Measurements from ENCODE around the gene SERAC1.
A peak's percentile ranks its signal among the peaks of the same experiment; 100 is the strongest.

Gene SERAC1

DNA sequence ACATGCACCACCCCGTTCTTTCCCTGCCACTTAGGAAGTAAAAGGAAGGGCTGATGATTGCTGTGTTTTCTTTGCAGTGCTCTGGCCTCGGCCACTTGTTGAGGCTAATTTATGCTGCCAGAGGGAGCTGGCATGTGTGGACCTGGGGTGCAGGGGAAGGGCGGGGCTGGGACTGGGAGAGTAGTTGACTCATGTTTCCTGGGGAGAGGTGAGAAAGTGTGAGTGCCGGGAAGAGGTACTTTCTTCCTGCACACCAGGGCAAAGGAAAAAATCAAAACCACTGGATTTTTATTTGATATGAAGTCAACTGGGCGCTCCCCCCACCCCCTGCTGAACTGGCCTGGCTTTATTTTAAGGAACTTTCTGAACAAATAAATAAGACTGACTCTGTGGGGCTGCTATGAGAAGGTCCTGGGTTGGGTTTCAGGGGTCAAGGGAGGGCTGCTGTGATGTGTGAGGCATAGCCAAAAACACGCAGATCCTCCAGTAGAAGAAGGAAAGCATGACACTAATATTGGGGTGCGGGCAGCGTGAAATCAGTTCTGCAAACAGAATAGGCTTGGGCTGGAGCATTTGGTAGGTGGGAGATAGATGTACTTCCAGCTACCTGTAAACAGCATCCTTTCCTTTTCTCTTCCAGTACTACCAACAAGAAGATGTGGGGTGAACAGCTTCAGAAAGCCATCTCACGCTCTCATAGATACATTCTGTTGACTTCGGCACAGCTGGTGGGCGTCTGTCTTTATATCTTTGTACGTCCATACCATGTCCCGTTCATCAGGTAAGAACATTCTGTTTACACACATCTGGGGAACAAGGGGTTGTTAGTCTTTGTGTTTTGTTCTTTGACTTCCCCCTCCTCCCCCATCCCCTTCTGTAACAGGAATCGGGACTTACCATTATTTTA lies 98.9 kb downstream of the SERAC1 start:
- H4K91ac ChIP-seq (ENCODE audit: low read depth, low read length, poor library complexity): no peak overlapping the region
- no peaks in the 10 kb centered on the region for H3K9me3 ChIP-seq (replicated peaks in 1 of 2; ENCODE audit: control insufficient read depth in 2 of 2, insufficient read depth in 1 of 2, low read depth in 1 of 2, low read length in 2 of 2)
- no peak overlapping the region for H4K8ac ChIP-seq (ENCODE audit: low read depth, low read length)
- no peak overlapping the region for H2BK5ac ChIP-seq (ENCODE audit: low read length)
- DNase-seq (ENCODE audit: low spot score): no peak
- H2BK12ac ChIP-seq (ENCODE audit: low read length): no peak overlapping the region
- H2AK5ac ChIP-seq (ENCODE audit: low read depth, low read length): peak overlapping the region; percentile 50
- H2AFZ ChIP-seq (ENCODE audit: low read length): no peak overlapping the region
- WGBS, 2 donors (ENCODE audit: extremely low coverage in 2 of 2, insufficient read length in 2 of 2, insufficient replicate concordance in 1 of 2): no CpG with 5 or more reads among the region's 14 CpGs
- no peak overlapping the region for H3K23ac ChIP-seq (ENCODE audit: low read depth, low read length, poor library complexity)
- H3K4me3 ChIP-seq (ENCODE audit: low read length in 2 of 2): no peak overlapping the region
- H2BK15ac ChIP-seq (ENCODE audit: low read length): no peak overlapping the region
- no peak overlapping the region for H3K18ac ChIP-seq (ENCODE audit: low read length)
- H3K27me3 ChIP-seq (ENCODE audit: control insufficient read depth in 3 of 3, insufficient read depth in 3 of 3, low read depth in 1 of 3, low read length in 3 of 3): no peaks in the 10 kb centered on the region
- no peak overlapping the region for H3K14ac ChIP-seq (ENCODE audit: low read length)
- no peaks in the 10 kb centered on the region for H3K79me1 ChIP-seq (ENCODE audit: low read depth, low read length)
- peaks cover 0 to 26% of the 10 kb centered on the region in 2 donors for H3K36me3 ChIP-seq (replicated peaks in 1 of 2; ENCODE audit: control insufficient read depth in 2 of 2, insufficient read depth in 2 of 2, low read length in 2 of 2)
- H3K27ac ChIP-seq (replicated peaks; ENCODE audit: low read length): no peak overlapping the region
- H3K4me2 ChIP-seq (ENCODE audit: insufficient read depth, low read length, poor library complexity, severe bottlenecking): no peak overlapping the region
- H3K4me1 ChIP-seq (ENCODE audit: control insufficient read depth in 2 of 2, insufficient read depth in 1 of 2, low read depth in 1 of 2, low read length in 2 of 2): peaks cover 1 to 2% of the 10 kb centered on the region in 2 donors
- H2BK120ac ChIP-seq (ENCODE audit: low read depth, low read length): no peak overlapping the region
- H3K9ac ChIP-seq (ENCODE audit: low read depth, low read length, poor library complexity): no peak overlapping the region
- H3K4ac ChIP-seq (ENCODE audit: low read length): no peak overlapping the region

- H3K4me2 ChIP-seq (ENCODE audit: insufficient read depth, low read length, poor library complexity, severe bottlenecking): no peak overlapping the region
- H3K4me3 ChIP-seq (ENCODE audit: low read length in 2 of 2): no peak overlapping the region
- no CpG with 5 or more reads among the region's 10 CpGs for WGBS, 2 donors (ENCODE audit: extremely low coverage in 2 of 2, insufficient read length in 2 of 2, insufficient replicate concordance in 1 of 2)
- no peak overlapping the region for H3K9ac ChIP-seq (ENCODE audit: low read depth, low read length, poor library complexity)
- no peak overlapping the region for H2BK12ac ChIP-seq (ENCODE audit: low read length)
- H3K18ac ChIP-seq (ENCODE audit: low read length): no peak overlapping the region
- no peak overlapping the region for H3K4ac ChIP-seq (ENCODE audit: low read length)
- H3K14ac ChIP-seq (ENCODE audit: low read length): no peak overlapping the region
- H3K27ac ChIP-seq (replicated peaks; ENCODE audit: low read length): no peak overlapping the region
- peaks cover 0 to 25% of the 10 kb centered on the region in 2 donors for H3K36me3 ChIP-seq (replicated peaks in 1 of 2; ENCODE audit: control insufficient read depth in 2 of 2, insufficient read depth in 2 of 2, low read length in 2 of 2)
- H2BK120ac ChIP-seq (ENCODE audit: low read depth, low read length): no peak overlapping the region
- no peak overlapping the region for H3K23ac ChIP-seq (ENCODE audit: low read depth, low read length, poor library complexity)
- no peak overlapping the region for H2BK15ac ChIP-seq (ENCODE audit: low read length)
- DNase-seq (ENCODE audit: low spot score): no peak
- H2BK5ac ChIP-seq (ENCODE audit: low read length): no peak overlapping the region
- no peak overlapping the region for H4K91ac ChIP-seq (ENCODE audit: low read depth, low read length, poor library complexity)
- H3K27me3 ChIP-seq (ENCODE audit: control insufficient read depth in 3 of 3, insufficient read depth in 3 of 3, low read depth in 1 of 3, low read length in 3 of 3): no peaks in the 10 kb centered on the region
- no peak overlapping the region for H2AFZ ChIP-seq (ENCODE audit: low read length)
- H3K9me3 ChIP-seq (replicated peaks in 1 of 2; ENCODE audit: control insufficient read depth in 2 of 2, insufficient read depth in 1 of 2, low read depth in 1 of 2, low read length in 2 of 2): no peaks in the 10 kb centered on the region
- peaks cover 1 to 2% of the 10 kb centered on the region in 2 donors for H3K4me1 ChIP-seq (ENCODE audit: control insufficient read depth in 2 of 2, insufficient read depth in 1 of 2, low read depth in 1 of 2, low read length in 2 of 2)
- no peak overlapping the region for H4K8ac ChIP-seq (ENCODE audit: low read depth, low read length)
- no peaks in the 10 kb centered on the region for H3K79me1 ChIP-seq (ENCODE audit: low read depth, low read length)
- peak overlapping the region; percentile 50 for H2AK5ac ChIP-seq (ENCODE audit: low read depth, low read length)
Observed at GRCh38 chr6:158068156-158068892, 99.7 kb downstream of the SERAC1 start.

- Histone ChIP-seq H2BK120ac (ENCODE audit: low read depth, low read length) (no peak overlapping the region), H2BK5ac (ENCODE audit: low read length) (no peak overlapping the region), H3K4me3 (ENCODE audit: low read length in 2 of 2) (no peak overlapping the region), H3K18ac (ENCODE audit: low read length) (no peak overlapping the region), H3K9ac (ENCODE audit: low read depth, low read length, poor library complexity) (no peak overlapping the region), H3K36me3 (replicated peaks in 1 of 2; ENCODE audit: control insufficient read depth in 2 of 2, insufficient read depth in 2 of 2, low read length in 2 of 2) (peaks cover 0 to 26% of the 10 kb centered on the region in 2 donors), H2BK12ac (ENCODE audit: low read length) (no peak overlapping the region), H4K91ac (ENCODE audit: low read depth, low read length, poor library complexity) (no peak overlapping the region), H3K4me1 (ENCODE audit: control insufficient read depth in 2 of 2, insufficient read depth in 1 of 2, low read depth in 1 of 2, low read length in 2 of 2) (peaks cover 1 to 2% of the 10 kb centered on the region in 2 donors), H2AK5ac (ENCODE audit: low read depth, low read length) (no peak overlapping the region), H3K4me2 (ENCODE audit: insufficient read depth, low read length, poor library complexity, severe bottlenecking) (no peak overlapping the region), H3K4ac (ENCODE audit: low read length) (no peak overlapping the region), H3K9me3 (replicated peaks in 1 of 2; ENCODE audit: control insufficient read depth in 2 of 2, insufficient read depth in 1 of 2, low read depth in 1 of 2, low read length in 2 of 2) (peaks cover 0 to 4% of the 10 kb centered on the region in 2 donors), H2AFZ (ENCODE audit: low read length) (no peak overlapping the region), H3K27ac (replicated peaks; ENCODE audit: low read length) (no peak overlapping the region), H3K14ac (ENCODE audit: low read length) (no peak overlapping the region), H3K79me1 (ENCODE audit: low read depth, low read length) (no peaks in the 10 kb centered on the region), H2BK15ac (ENCODE audit: low read length) (no peak overlapping the region), H3K23ac (ENCODE audit: low read depth, low read length, poor library complexity) (no peak overlapping the region), H3K27me3 (ENCODE audit: control insufficient read depth in 3 of 3, insufficient read depth in 3 of 3, low read depth in 1 of 3, low read length in 3 of 3) (no peaks in the 10 kb centered on the region), H4K8ac (ENCODE audit: low read depth, low read length) (no peak overlapping the region)
- no CpG with 5 or more reads among the region's 10 CpGs for WGBS, 2 donors (ENCODE audit: extremely low coverage in 2 of 2, insufficient read length in 2 of 2, insufficient replicate concordance in 1 of 2)
- DNase-seq (ENCODE audit: low spot score): no peak
Observed at GRCh38 chr6:158067436-158068015, 100.5 kb downstream of the SERAC1 start.
